AG04450 (cell line): ENCODE data around the gene MS4A10. TPM values are rescaled to one million over a fixed set of nuclear protein-coding genes. Genes with fewer than 3 reads are reported as not detected.

Experiments
- CTCF ChIA-PET: fragments of 300-600, 350-600 bp; formaldehyde crosslinking; extraction: SDS; loops from one replicate; lab custom pipeline; 2022; ENCODE audit warnings: antibody characterized with exemption, inconsistent platforms; lab: Charles Lee
- POLR2A ChIA-PET: fragments of 350-600 bp; formaldehyde crosslinking; extraction: SDS; loops from one replicate; lab custom pipeline; 2021; ENCODE audit warnings: antibody characterized with exemption, inconsistent platforms; lab: Yijun Ruan, JAX
- DNase-seq: peaks from one replicate; pipeline ENCODE4 v3.0.0-alpha.2; 2011; ENCODE audit warnings: low read depth, low spot score
- H3K27ac ChIP-seq: one replicate; pipeline ENCODE4 v1.5.1; 2012; ENCODE audit warnings: low read depth, low read length, control low read depth
- H3K27me3 ChIP-seq: one replicate; pipeline ENCODE4 v1.6.0; 2012; ENCODE audit warnings: low read length; ENCODE audit not compliant: control insufficient read depth, insufficient read depth
- H3K4me3 ChIP-seq: 2 replicates; pipeline ENCODE4 v1.5.1; 2011; ENCODE audit warnings: mild to moderate bottlenecking, low read depth, low read length, control low read depth
- H3K9me3 ChIP-seq: 2 replicates; pipeline ENCODE4 v1.5.1; 2012; ENCODE audit warnings: low read length; ENCODE audit not compliant: control insufficient read depth, insufficient read depth
- polyA plus RNA-seq: library from polyadenylated mRNA; depleted of rRNA; stranded (reverse); fragments of >200 nt; gene quantifications from 2 replicates; pipeline ENCODE4 v1.2.3, GENCODE V29; 2011
- TF ChIP-seq, protein P1 (sequence below): IDR thresholded peaks from 2 replicates; pipeline ENCODE4 v1.5.1; 2011; ENCODE audit warnings: low read depth, low read length, control low read depth, inconsistent platforms

MS4A10 gene
- polyA plus RNA-seq, 1 experiment, result not detected

DNA sequence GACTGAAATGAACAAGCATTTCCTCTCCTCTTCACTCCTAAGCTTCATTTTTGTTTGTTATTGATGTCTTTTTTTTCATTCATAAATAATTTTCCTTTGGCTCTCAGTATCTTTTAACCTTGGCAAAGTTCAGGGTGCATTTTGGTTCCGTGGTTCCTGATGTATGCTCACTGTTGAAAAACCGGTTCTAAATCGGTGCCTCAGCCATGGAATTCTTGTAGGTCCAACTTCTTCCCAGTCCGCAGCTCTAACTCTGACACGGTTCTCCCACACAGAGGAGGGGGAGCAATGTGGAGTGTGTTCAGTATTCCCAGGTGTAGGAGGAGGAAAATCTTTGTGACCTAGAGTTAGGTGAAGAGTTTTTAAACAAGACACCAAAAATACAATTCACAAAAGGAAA, 41.0 kb upstream of the MS4A10 start:
- no peak overlapping the region for H3K4me3 ChIP-seq
- TF ChIP-seq, protein P1, sequence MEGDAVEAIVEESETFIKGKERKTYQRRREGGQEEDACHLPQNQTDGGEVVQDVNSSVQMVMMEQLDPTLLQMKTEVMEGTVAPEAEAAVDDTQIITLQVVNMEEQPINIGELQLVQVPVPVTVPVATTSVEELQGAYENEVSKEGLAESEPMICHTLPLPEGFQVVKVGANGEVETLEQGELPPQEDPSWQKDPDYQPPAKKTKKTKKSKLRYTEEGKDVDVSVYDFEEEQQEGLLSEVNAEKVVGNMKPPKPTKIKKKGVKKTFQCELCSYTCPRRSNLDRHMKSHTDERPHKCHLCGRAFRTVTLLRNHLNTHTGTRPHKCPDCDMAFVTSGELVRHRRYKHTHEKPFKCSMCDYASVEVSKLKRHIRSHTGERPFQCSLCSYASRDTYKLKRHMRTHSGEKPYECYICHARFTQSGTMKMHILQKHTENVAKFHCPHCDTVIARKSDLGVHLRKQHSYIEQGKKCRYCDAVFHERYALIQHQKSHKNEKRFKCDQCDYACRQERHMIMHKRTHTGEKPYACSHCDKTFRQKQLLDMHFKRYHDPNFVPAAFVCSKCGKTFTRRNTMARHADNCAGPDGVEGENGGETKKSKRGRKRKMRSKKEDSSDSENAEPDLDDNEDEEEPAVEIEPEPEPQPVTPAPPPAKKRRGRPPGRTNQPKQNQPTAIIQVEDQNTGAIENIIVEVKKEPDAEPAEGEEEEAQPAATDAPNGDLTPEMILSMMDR, result no peak
- DNase-seq, result no peak
- no peak overlapping the region for H3K27ac ChIP-seq
- H3K27me3 ChIP-seq, result no peaks in the 10 kb centered on the region
- H3K9me3 ChIP-seq, result peaks cover 9% of the 10 kb centered on the region
- ChIA-PET CTCF (no interaction called here), POLR2A (no interaction called here)

DNA sequence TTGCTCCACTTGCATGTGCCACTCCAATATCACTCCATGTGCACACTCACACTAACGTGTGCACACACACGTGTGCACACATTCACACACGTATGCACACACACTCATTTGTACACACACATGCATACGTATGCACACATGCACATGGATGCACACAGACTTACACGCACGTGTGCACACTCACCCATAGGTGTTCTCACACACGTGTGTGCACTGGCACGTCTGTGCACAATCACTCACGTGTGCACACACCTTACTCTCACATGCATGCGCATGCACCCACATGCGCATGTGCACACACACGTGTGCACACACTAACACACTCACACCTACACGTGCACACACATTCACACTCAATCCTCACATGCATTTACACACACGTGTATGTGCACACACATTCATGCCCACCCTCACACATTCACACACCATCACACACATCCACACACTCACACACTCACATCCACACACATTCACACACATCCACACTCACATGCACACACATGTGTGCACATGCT, 37.7 kb upstream of the MS4A10 start:
- no peak overlapping the region for H3K4me3 ChIP-seq
- H3K9me3 ChIP-seq, result peaks cover 9% of the 10 kb centered on the region
- TF ChIP-seq, protein P1, result no peak
- no peak overlapping the region for H3K27ac ChIP-seq
- POLR2A ChIA-PET, result no interaction called here
- no peak for DNase-seq
- CTCF ChIA-PET, result no interaction called here
- H3K27me3 ChIP-seq, result no peaks in the 10 kb centered on the region

DNA sequence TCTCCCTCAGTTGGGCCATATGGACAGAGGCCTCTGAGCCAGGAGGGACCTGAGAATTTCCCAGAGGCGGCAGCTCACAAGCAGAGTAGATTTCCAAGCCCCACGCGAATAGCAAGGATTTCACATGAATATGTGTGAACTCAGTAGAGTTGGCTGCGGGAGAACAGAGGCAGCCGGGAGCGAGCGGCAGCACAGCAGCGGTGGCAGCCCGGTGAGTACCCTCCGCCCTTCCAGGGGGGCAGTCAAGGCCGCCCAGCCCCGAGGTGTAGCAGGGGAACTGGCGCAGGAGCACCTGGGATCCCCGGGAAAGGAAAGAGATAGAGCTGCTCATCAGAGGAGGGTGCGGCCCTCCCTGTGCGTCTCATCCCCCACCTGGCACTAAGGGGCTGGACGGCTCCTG, 36.9 kb upstream of the MS4A10 start:
- no peak overlapping the region for H3K27ac ChIP-seq
- DNase-seq, result no peak
- TF ChIP-seq, protein P1, result no peak
- POLR2A ChIA-PET, result no interaction called here
- H3K27me3 ChIP-seq, result no peaks in the 10 kb centered on the region
- CTCF ChIA-PET, result no interaction called here
- peaks cover 9% of the 10 kb centered on the region for H3K9me3 ChIP-seq
- H3K4me3 ChIP-seq, result no peak overlapping the region

DNA sequence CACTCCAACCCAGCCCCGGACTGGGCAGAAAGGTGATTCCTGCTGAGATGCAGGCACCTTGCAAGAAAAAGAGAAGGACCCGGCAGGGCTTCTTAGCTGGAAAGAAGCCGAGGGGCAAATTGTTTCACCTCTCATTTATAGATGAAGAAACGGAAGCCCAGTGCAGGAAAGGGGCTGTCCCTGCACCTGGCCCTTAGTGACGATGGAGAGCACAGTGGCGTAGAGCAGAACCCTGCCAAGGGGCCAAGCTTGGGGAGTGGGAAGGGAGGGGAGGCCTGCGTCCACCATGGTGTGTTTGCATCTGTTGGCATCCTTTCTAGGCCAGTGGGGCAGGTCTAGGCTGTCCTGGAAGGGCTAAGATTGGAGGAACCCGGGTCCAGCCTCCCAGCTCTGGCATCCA, 36.3 kb upstream of the MS4A10 start:
- H3K4me3 ChIP-seq, result no peak overlapping the region
- ChIA-PET POLR2A (no interaction called here), CTCF (no interaction called here)
- peaks cover 9% of the 10 kb centered on the region for H3K9me3 ChIP-seq
- H3K27me3 ChIP-seq, result no peaks in the 10 kb centered on the region
- TF ChIP-seq, protein P1, result no peak
- H3K27ac ChIP-seq, result no peak overlapping the region
- no peak for DNase-seq

DNA sequence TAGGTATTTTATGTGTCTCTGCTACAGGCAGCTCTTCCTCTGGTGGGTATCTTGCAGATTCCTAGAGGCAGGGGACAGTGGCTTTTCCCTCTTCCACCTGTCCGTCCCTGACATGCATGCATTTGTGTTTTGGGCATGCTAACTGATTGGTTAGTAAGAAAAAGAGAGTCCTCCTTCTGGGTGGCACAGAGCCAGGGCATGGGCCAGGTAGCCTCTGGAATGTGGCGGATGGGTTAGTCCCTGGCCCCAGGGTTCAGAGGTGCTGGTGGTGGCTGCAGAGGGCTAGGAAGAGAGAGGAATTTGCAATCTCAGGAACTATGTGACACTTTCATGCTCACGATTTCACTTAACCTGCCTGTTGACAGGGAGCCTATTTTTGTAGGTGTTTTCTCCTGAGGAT, 34.2 kb upstream of the MS4A10 start:
- peaks cover 9% of the 10 kb centered on the region for H3K9me3 ChIP-seq
- TF ChIP-seq, protein P1, result no peak
- no peak overlapping the region for H3K4me3 ChIP-seq
- H3K27me3 ChIP-seq, result no peaks in the 10 kb centered on the region
- no peak for DNase-seq
- ChIA-PET POLR2A (no interaction called here), CTCF (no interaction called here)
- no peak overlapping the region for H3K27ac ChIP-seq
